HG02981 (cell line): Measurements from ENCODE around the gene TIE1.

Experiments
- ATAC-seq: cut with Tn5 transposase; IDR thresholded peaks from one replicate; pipeline ENCODE4 v1.9.1; 2021; ENCODE audit warnings: mild to moderate bottlenecking, moderate library complexity; ENCODE audit not compliant: unreplicated experiment

TIE1 gene

GRCh38 chr1:43334453-43335205 lies 33.8 kb downstream of the TIE1 start:
- no peak for ATAC-seq

- no peak for ATAC-seq
These were observed 36.8 kb downstream of the TIE1 start, which contains the start of gene MPL for GRCh38 chr1:43337588-43337987. MPL (plus strand) TSS chr1:43337818; CDS start chr1:43337849, 31 bp downstream.

GRCh38 chr1:43338001-43338400 lies 37.2 kb downstream of the TIE1 start:
- ATAC-seq = no peak

GRCh38 chr1:43339584-43340232 lies 38.9 kb downstream of the TIE1 start:
- no peak for ATAC-seq

- no peak for ATAC-seq
These were observed 39.8 kb downstream of the TIE1 start for GRCh38 chr1:43340559-43340958.

- no peak for ATAC-seq
These were observed 43.6 kb downstream of the TIE1 start for GRCh38 chr1:43344267-43344850.

- no peak for ATAC-seq
These were observed 44.3 kb downstream of the TIE1 start for GRCh38 chr1:43345120-43345519.

GRCh38 chr1:43346636-43347035 lies 45.9 kb downstream of the TIE1 start:
- ATAC-seq = no peak

- ATAC-seq = no peak
These were observed 47.6 kb downstream of the TIE1 start for GRCh38 chr1:43348343-43348808.

- ATAC-seq = no peak
These were observed 48.2 kb downstream of the TIE1 start for GRCh38 chr1:43348809-43349593.

GRCh38 chr1:43349594-43350306 lies 49.0 kb downstream of the TIE1 start:
- ATAC-seq = no peak

GRCh38 chr1:43350976-43351375 lies 50.2 kb downstream of the TIE1 start:
- ATAC-seq = no peak

- no peak for ATAC-seq
These were observed 50.9 kb downstream of the TIE1 start for GRCh38 chr1:43351421-43352350.

- ATAC-seq = no peak
These were observed 51.5 kb downstream of the TIE1 start for GRCh38 chr1:43352351-43352705.

- no peak for ATAC-seq
These were observed 52.1 kb downstream of the TIE1 start for GRCh38 chr1:43352881-43353280.

GRCh38 chr1:43354471-43354870 lies 53.7 kb downstream of the TIE1 start:
- no peak for ATAC-seq

GRCh38 chr1:43354936-43355335 lies 54.2 kb downstream of the TIE1 start:
- no peak for ATAC-seq

- no peak for ATAC-seq
These were observed 56.5 kb downstream of the TIE1 start for GRCh38 chr1:43357251-43357650.

- ATAC-seq = peak; percentile 19
These were observed 57.5 kb downstream of the TIE1 start for GRCh38 chr1:43358121-43358745.
